NCI-H1930 (cell line): ENCODE measurements around the gene PMS1.
"Not testable (repeated sequence)": the region's sequence is repeated elsewhere in the genome, so short reads cannot be mapped to it uniquely, and the experiment has no call there.

Experiments used
- DNase-seq, 2 experiments: peaks; one replicate each; lab custom pipeline; 2025; lab: John Stamatoyannopoulos, UW

Gene PMS1

GRCh38 chr2:189818249-189819038 is 34.2 kb downstream of the PMS1 start:
- DNase-seq: no peak

- no peak for DNase-seq
Observed at GRCh38 chr2:189819297-189819704, 35.1 kb downstream of the PMS1 start.

- DNase-seq: no peak
Observed at GRCh38 chr2:189821953-189822748, 37.9 kb downstream of the PMS1 start.

- DNase-seq: no peak
Observed at GRCh38 chr2:189824694-189825396, 40.6 kb downstream of the PMS1 start.

GRCh38 chr2:189826039-189826438 is 41.8 kb downstream of the PMS1 start:
- DNase-seq: no peak

- DNase-seq: no peak
Observed at GRCh38 chr2:189829102-189829833, 45.0 kb downstream of the PMS1 start.

- DNase-seq: no peak
Observed at GRCh38 chr2:189830510-189830909, 46.3 kb downstream of the PMS1 start.

- DNase-seq: no peak
Observed at GRCh38 chr2:189834059-189834458, 49.8 kb downstream of the PMS1 start.

- not testable (repeated sequence) for DNase-seq
Observed at GRCh38 chr2:189834642-189835041, 50.4 kb downstream of the PMS1 start.

GRCh38 chr2:189835855-189836558 is 51.8 kb downstream of the PMS1 start:
- DNase-seq: no peak

- DNase-seq: peak in 1 of 2 experiments; percentile 21
Observed at GRCh38 chr2:189836644-189837043, 52.4 kb downstream of the PMS1 start.

GRCh38 chr2:189837326-189837725 is 53.1 kb downstream of the PMS1 start:
- DNase-seq: no peak

GRCh38 chr2:189841019-189841418 is 56.8 kb downstream of the PMS1 start:
- DNase-seq: no peak

GRCh38 chr2:189848276-189848675 is 64.0 kb downstream of the PMS1 start:
- no peak for DNase-seq

GRCh38 chr2:189849550-189849949 is 65.3 kb downstream of the PMS1 start:
- DNase-seq: no peak

GRCh38 chr2:189851174-189851826 is 67.0 kb downstream of the PMS1 start:
- no peak for DNase-seq

GRCh38 chr2:189854187-189854586 is 69.9 kb downstream of the PMS1 start:
- DNase-seq: no peak

- DNase-seq: no peak
Observed at GRCh38 chr2:189854940-189855339, 70.7 kb downstream of the PMS1 start.

- DNase-seq: no peak
Observed at GRCh38 chr2:189858291-189858690, 74.0 kb downstream of the PMS1 start.

GRCh38 chr2:189860161-189860560 is 75.9 kb downstream of the PMS1 start:
- DNase-seq: no peak

GRCh38 chr2:189862751-189863150 is 78.5 kb downstream of the PMS1 start:
- no peak for DNase-seq
